Endothelial cell of umbilical vein (primary cell): ENCODE measurements around the gene CBLB. TPM values are rescaled to one million over a fixed set of nuclear protein-coding genes. Genes with fewer than 3 reads are reported as not detected.

Experiments
- BruUV-seq: library from RNA; stranded (reverse); fragments of 400-500 nt; replicated peaks from 2 replicates; lab custom pipeline; 2021; lab: Mats Ljungman, UMichigan
- CTCF ChIA-PET: fragments of 300-600, 350-600 bp; sonication (Branson Sonifier 250); formaldehyde crosslinking; loops from one replicate; lab custom pipeline; 2021; ENCODE audit warnings: antibody characterized with exemption, inconsistent platforms; lab: Charles Lee
- POLR2A ChIA-PET: fragments of 300-600, 350-600 bp; sonication (Branson Sonifier 250); formaldehyde crosslinking; loops from one replicate; lab custom pipeline; 2021; ENCODE audit warnings: antibody characterized with exemption, inconsistent platforms; lab: Charles Lee
- DNase-seq: peaks from one replicate; pipeline ENCODE4 v3.0.0-alpha.2; 2011; ENCODE audit warnings: low read depth, low spot score
- FAIRE-seq: peaks from 2 replicates; lab custom pipeline; 2011; peaks lifted over from hg19 to GRCh38; lab: Jason Lieb, UNC
- H2AFZ ChIP-seq: 2 replicates; pipeline ENCODE4 v1.6.0; 2012; ENCODE audit warnings: low read depth, low read length, control low read depth, inconsistent platforms
- H3K27ac ChIP-seq: 2 replicates; pipeline ENCODE4 v1.5.1; 2011; ENCODE audit warnings: low read depth, mild to moderate bottlenecking, control low read depth, low read length, moderate library complexity; ENCODE audit not compliant: insufficient read depth
- H3K27me3 ChIP-seq, 2 experiments: 2 replicates each; pipeline versions ENCODE4 v1.6.0 to v1.6.1; 2011; ENCODE audit warnings: low read length in 2 of 2, mixed read lengths in 1 of 2; ENCODE audit not compliant: control insufficient read depth in 2 of 2, insufficient read depth in 2 of 2
- H3K36me3 ChIP-seq, 2 experiments: 2 replicates in 1 of 2; 3 replicates in 1 of 2; pipeline ENCODE4 v1.5.1; 2011; ENCODE audit warnings: low read length in 2 of 2, mild to moderate bottlenecking in 1 of 2, moderate library complexity in 1 of 2; ENCODE audit not compliant: control insufficient read depth in 2 of 2, insufficient read depth in 2 of 2; ENCODE audit errors: extremely low read depth in 1 of 2
- H3K4me1 ChIP-seq: 3 replicates; pipeline ENCODE4 v1.5.1; 2011; ENCODE audit warnings: mild to moderate bottlenecking, low read length; ENCODE audit not compliant: control insufficient read depth, insufficient read depth; ENCODE audit errors: extremely low read depth
- H3K4me2 ChIP-seq: 2 replicates; pipeline ENCODE4 v1.6.1; 2011; ENCODE audit warnings: low read length, control low read depth, mixed read lengths; ENCODE audit not compliant: insufficient read depth
- H3K4me3 ChIP-seq, 3 experiments: fragments of 200-600 bp in 1 of 3; sonication (generic), shearing (Covaris generic) in 1 of 3; replicated peaks in 1 of 3; 2 replicates each; pipeline ENCODE4 v1.5.1; 2011 to 2016; ENCODE audit warnings: control low read depth in 3 of 3, low read length in 3 of 3, mild to moderate bottlenecking in 2 of 3, inconsistent platforms in 1 of 3, low read depth in 1 of 3, moderate library complexity in 1 of 3; ENCODE audit not compliant: insufficient read depth in 1 of 3
- H3K79me2 ChIP-seq: 2 replicates; pipeline ENCODE4 v1.6.0; 2012; ENCODE audit warnings: low read length, inconsistent platforms; ENCODE audit not compliant: control insufficient read depth, insufficient read depth
- H3K9ac ChIP-seq: replicated peaks from 2 replicates; pipeline ENCODE3; 2011; ENCODE audit warnings: low read length, control low read depth; ENCODE audit not compliant: insufficient read depth; ENCODE audit errors: extremely low read depth
- H3K9me1 ChIP-seq: replicated peaks from 3 replicates; pipeline ENCODE4 v1.6.0; 2011; ENCODE audit warnings: mild to moderate bottlenecking, low read length; ENCODE audit not compliant: control insufficient read depth, insufficient read depth; ENCODE audit errors: extremely low read depth
- H3K9me3 ChIP-seq: replicated peaks from 2 replicates; pipeline ENCODE4 v1.5.1; 2012; ENCODE audit warnings: low read length, inconsistent platforms; ENCODE audit not compliant: control insufficient read depth, insufficient read depth
- H4K20me1 ChIP-seq: replicated peaks from 2 replicates; pipeline ENCODE3; 2011; ENCODE audit warnings: mild to moderate bottlenecking, low read length; ENCODE audit not compliant: control insufficient read depth, insufficient read depth; ENCODE audit errors: extremely low read depth
- CTCF ChIP-seq, 2 donors: IDR thresholded peaks; 1 replicate in 1 of 2; 2 replicates in 1 of 2; pipeline ENCODE4 v1.5.1; 2011; ENCODE audit warnings: low read length in 2 of 2, mild to moderate bottlenecking in 2 of 2, moderate library complexity in 2 of 2, control low read depth in 1 of 2, inconsistent platforms in 1 of 2, low read depth in 1 of 2; ENCODE audit not compliant: insufficient read depth in 1 of 2; ENCODE audit errors: extremely low read depth in 1 of 2
- EZH2 ChIP-seq: IDR thresholded peaks from 2 replicates; pipeline ENCODE4 v1.6.1; 2012; ENCODE audit warnings: borderline replicate concordance, low read depth, mild to moderate bottlenecking, moderate library complexity, low read length, inconsistent platforms; ENCODE audit not compliant: severe bottlenecking
- FOS ChIP-seq: IDR thresholded peaks from 2 replicates; pipeline ENCODE4 v1.6.1; 2011; ENCODE audit warnings: mild to moderate bottlenecking, low read length, moderate library complexity, borderline replicate concordance; ENCODE audit not compliant: insufficient read depth
- GATA2 ChIP-seq: IDR thresholded peaks from 2 replicates; pipeline ENCODE4 v1.7.0; 2011; ENCODE audit warnings: low read depth, mild to moderate bottlenecking, moderate library complexity, mixed read lengths, low read length; ENCODE audit not compliant: insufficient read length, insufficient read depth
- JUN ChIP-seq: IDR thresholded peaks from 2 replicates; pipeline ENCODE4 v1.6.1; 2011; ENCODE audit warnings: borderline replicate concordance, low read depth; ENCODE audit not compliant: insufficient read length, insufficient read depth
- MAX ChIP-seq: IDR thresholded peaks from 2 replicates; pipeline ENCODE4 v1.6.1; 2011; ENCODE audit not compliant: insufficient read depth, insufficient read length
- MYC ChIP-seq: IDR thresholded peaks from one replicate; pipeline ENCODE4 v1.6.1; 2011; ENCODE audit warnings: mild to moderate bottlenecking, low read depth, low read length
- POLR2A ChIP-seq: IDR thresholded peaks from 2 replicates; pipeline ENCODE4 v1.6.1; 2012; ENCODE audit warnings: low read depth, mild to moderate bottlenecking, control low read depth, low read length
- POLR2AphosphoS5 ChIP-seq: IDR thresholded peaks from 2 replicates; pipeline ENCODE4 v1.6.1; 2012; ENCODE audit warnings: low read depth, mild to moderate bottlenecking, control low read depth, low read length, moderate library complexity; ENCODE audit not compliant: insufficient read depth
- dilution Hi-C: fragments of 300-500 bp; cut with MboI; formaldehyde crosslinking; loops from one replicate; pipeline ENCODE4 v1.15.0; 2019; ENCODE audit warnings: low sequenced_read_pairs; ENCODE audit not compliant: extremely low pct_ligation_motif_present
- intact Hi-C: fragments of 100-400 bp; cut with micrococcal nuclease; formaldehyde crosslinking; loops from one replicate; pipeline ENCODE4 v1.10.0; 2022
- polyA plus RNA-seq, 4 experiments: library from polyadenylated mRNA; depleted of rRNA in 3 of 4; stranded (reverse) in 3 of 4; unstranded in 1 of 4; fragments of >200 nt; gene quantifications; 2 replicates each; pipeline versions ENCODE4 v1.2.1 to v1.2.3, GENCODE V29; 2011 to 2012; ENCODE audit warnings: missing spikeins in 1 of 4
- total RNA-seq: library from RNA; stranded (reverse); gene quantifications from 2 replicates; pipeline ENCODE4 v1.2.3, GENCODE V29; 2021

The CBLB gene
- total and polyA plus RNA-seq, 2 donors (not counting 3 experiments of a cell fraction or from before 2014, with no cell fraction given) = 17.8 to 39.6 TPM

- TF ChIP-seq POLR2AphosphoS5 (no peak), GATA2 (no peak), JUN (no peak), EZH2 (no peak), MYC (no peak), POLR2A (no peak), MAX (no peak)
- peaks cover 3 to 5% of the 10 kb centered on the region in 2 experiments for H3K36me3 ChIP-seq
- ChIA-PET POLR2A (no interaction called here), CTCF (interaction anchor here (1.0 to 1.4 kb wide), 3 partner anchors 12 to 1364 kb away, joined by 3 to 4 read pairs (median 3); no protein-coding TSS in a partner anchor)
- no peak overlapping the region for H3K4me3 ChIP-seq
- H3K4me2 ChIP-seq = no peak overlapping the region
- intact Hi-C loops (no loop called here), dilution Hi-C loops (no loop called here)
- no peaks in the 10 kb centered on the region for H3K4me1 ChIP-seq
- H4K20me1 ChIP-seq = no peaks in the 10 kb centered on the region
- no peak overlapping the region for H2AFZ ChIP-seq
- DNase-seq (no peak), FAIRE-seq (no peak)
- no peaks in the 10 kb centered on the region for H3K9me1 ChIP-seq
- H3K9ac ChIP-seq = no peak overlapping the region
- BruUV-seq = no TSS peak
- no peaks in the 10 kb centered on the region for H3K9me3 ChIP-seq
- no peak overlapping the region for H3K27ac ChIP-seq
- H3K79me2 ChIP-seq = no peaks in the 10 kb centered on the region
- no peaks in the 10 kb centered on the region for H3K27me3 ChIP-seq
Observed at GRCh38 chr3:105700575-105700974, 168.2 kb downstream of the CBLB start.

- Histone ChIP-seq H3K4me2 (no peak overlapping the region), H3K9me3 (no peaks in the 10 kb centered on the region), H3K9ac (no peak overlapping the region), H2AFZ (no peak overlapping the region), H3K9me1 (no peaks in the 10 kb centered on the region), H3K4me3 (no peak overlapping the region), H3K4me1 (no peaks in the 10 kb centered on the region), H3K27me3 (no peaks in the 10 kb centered on the region), H4K20me1 (no peaks in the 10 kb centered on the region), H3K36me3 (peaks cover 0 to 6% of the 10 kb centered on the region in 2 experiments), H3K27ac (no peak overlapping the region), H3K79me2 (no peaks in the 10 kb centered on the region)
- ChIA-PET POLR2A (no interaction called here), CTCF (interaction anchor here (1.0 kb wide), 2 partner anchors 918 to 1373 kb away, joined by 3 read pairs; no protein-coding TSS in a partner anchor)
- BruUV-seq = no TSS peak
- TF ChIP-seq POLR2A = no peak
- TF ChIP-seq FOS = no peak
- no peak for TF ChIP-seq POLR2AphosphoS5
- TF ChIP-seq EZH2 = no peak
- no peak for TF ChIP-seq JUN
- TF ChIP-seq MYC = no peak
- no peak for TF ChIP-seq MAX
- no peak for TF ChIP-seq CTCF (IDR thresholded peaks at IDR 0.05; ENCODE audit: extremely low read depth in 1 of 2, insufficient read depth in 1 of 2, low read depth in 1 of 2, low read length in 2 of 2)
- dilution Hi-C loops (no loop called here), intact Hi-C loops (no loop called here)
- no peak for FAIRE-seq
- no peak for DNase-seq
Observed at GRCh38 chr3:105691633-105692032, 177.2 kb downstream of the CBLB start.
